Fibroblast of lung (primary cell): Measurements from ENCODE around the gene TMEM209.

Experiments used
- EZH2 ChIP-seq: IDR thresholded peaks from 2 replicates; pipeline ENCODE4 v1.5.1; 2012; ENCODE audit warnings: low read length, control low read depth, mild to moderate bottlenecking; ENCODE audit errors: missing control alignments
- TF ChIP-seq, protein P1 (sequence below), 2 donors: IDR thresholded peaks in 1 of 2; conservative IDR thresholded peaks in 1 of 2; 1 replicate in 1 of 2; 2 replicates in 1 of 2; pipeline ENCODE4 v1.5.1; 2011 to 2012; ENCODE audit warnings: low read length in 2 of 2, control low read depth in 1 of 2, inconsistent platforms in 1 of 2, low read depth in 1 of 2, mild to moderate bottlenecking in 1 of 2

DNA sequence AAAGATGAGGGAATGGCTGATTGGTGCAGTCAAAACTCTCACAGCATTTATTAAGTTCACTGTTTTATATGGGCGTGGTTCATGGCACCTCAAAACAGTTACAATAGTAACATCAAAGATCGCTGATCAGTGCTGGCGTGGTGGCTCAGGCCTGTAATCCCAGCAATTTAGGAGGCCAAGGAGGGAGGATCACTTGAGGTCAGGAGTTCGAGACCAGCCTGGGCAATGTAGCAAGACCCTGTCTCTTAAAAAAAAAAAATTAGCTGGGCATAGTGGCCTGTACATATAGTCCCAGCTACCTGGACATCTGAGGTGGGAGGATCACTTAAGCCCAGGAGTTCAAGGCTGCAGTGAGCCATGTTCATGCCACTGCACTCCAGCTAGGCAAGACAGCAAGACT lies 86.4 kb downstream of the TMEM209 start:
- TF ChIP-seq, protein P1, sequence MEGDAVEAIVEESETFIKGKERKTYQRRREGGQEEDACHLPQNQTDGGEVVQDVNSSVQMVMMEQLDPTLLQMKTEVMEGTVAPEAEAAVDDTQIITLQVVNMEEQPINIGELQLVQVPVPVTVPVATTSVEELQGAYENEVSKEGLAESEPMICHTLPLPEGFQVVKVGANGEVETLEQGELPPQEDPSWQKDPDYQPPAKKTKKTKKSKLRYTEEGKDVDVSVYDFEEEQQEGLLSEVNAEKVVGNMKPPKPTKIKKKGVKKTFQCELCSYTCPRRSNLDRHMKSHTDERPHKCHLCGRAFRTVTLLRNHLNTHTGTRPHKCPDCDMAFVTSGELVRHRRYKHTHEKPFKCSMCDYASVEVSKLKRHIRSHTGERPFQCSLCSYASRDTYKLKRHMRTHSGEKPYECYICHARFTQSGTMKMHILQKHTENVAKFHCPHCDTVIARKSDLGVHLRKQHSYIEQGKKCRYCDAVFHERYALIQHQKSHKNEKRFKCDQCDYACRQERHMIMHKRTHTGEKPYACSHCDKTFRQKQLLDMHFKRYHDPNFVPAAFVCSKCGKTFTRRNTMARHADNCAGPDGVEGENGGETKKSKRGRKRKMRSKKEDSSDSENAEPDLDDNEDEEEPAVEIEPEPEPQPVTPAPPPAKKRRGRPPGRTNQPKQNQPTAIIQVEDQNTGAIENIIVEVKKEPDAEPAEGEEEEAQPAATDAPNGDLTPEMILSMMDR (conservative IDR thresholded peaks at IDR 0.05 in 1 of 2, IDR thresholded peaks at IDR 0.05 in 1 of 2; ENCODE audit: low read depth in 1 of 2, low read length in 2 of 2): no peak
- no peak for TF ChIP-seq EZH2
